Placental epithelial cell (primary cell): ENCODE measurements around the gene ARHGEF10L. TPM values are rescaled to one million over a fixed set of nuclear protein-coding genes. Genes with fewer than 3 reads are reported as not detected.

Source experiments
- total RNA-seq: library from RNA; depleted of rRNA; stranded (reverse); fragments of >200 nt; gene quantifications from 2 replicates; pipeline ENCODE4 v1.2.3, GENCODE V29; 2012

The ARHGEF10L gene
- 98.7 and 117 TPM in 2 replicates for total RNA-seq

GRCh38 chr1:17539477-17540254, at the start of gene ARHGEF10L:
Gene ARHGEF10L (plus strand): TSS chr1:17539698. CDS start chr1:17580596, 40,898 bp downstream.

Other genes with a start within 250 kb of the ARHGEF10L start
- not detected in 2 replicates for gene PADI4, start 231.5 kb upstream of the ARHGEF10L start, total RNA-seq
- gene PADI6, start 167.5 kb upstream of the ARHGEF10L start, total RNA-seq, result not detected in 2 replicates
- 113 and 130 TPM in 2 replicates for gene RCC2, start 100.0 kb upstream of the ARHGEF10L start, total RNA-seq
- not detected in 2 replicates for gene ACTL8, start 215.6 kb downstream of the ARHGEF10L start, total RNA-seq